Mesenteric fat pad (tissue), 1 donor: ENCODE results near the gene EEF1AKMT3. TPM values are rescaled to one million over a fixed set of nuclear protein-coding genes. Genes with fewer than 3 reads are reported as not detected.

Experiments
- DNase-seq: peaks from one replicate; pipeline ENCODE4 v3.0.0-alpha.2; 2020; ENCODE audit warnings: low spot score
- total RNA-seq: library from RNA; stranded (reverse); fragmentation: NEBNext Ultra II Directional; extraction: Animal tissue kit (Norgen Biotek cat#: 25700); gene quantifications from one replicate; pipeline ENCODE4 v1.2.1, GENCODE V29; 2021
- donor health status: DM: yes; HTN: yes; CAD: no.

The EEF1AKMT3 gene
- total RNA-seq, 1 donor from 2014 or later = 7.2 TPM

DNA sequence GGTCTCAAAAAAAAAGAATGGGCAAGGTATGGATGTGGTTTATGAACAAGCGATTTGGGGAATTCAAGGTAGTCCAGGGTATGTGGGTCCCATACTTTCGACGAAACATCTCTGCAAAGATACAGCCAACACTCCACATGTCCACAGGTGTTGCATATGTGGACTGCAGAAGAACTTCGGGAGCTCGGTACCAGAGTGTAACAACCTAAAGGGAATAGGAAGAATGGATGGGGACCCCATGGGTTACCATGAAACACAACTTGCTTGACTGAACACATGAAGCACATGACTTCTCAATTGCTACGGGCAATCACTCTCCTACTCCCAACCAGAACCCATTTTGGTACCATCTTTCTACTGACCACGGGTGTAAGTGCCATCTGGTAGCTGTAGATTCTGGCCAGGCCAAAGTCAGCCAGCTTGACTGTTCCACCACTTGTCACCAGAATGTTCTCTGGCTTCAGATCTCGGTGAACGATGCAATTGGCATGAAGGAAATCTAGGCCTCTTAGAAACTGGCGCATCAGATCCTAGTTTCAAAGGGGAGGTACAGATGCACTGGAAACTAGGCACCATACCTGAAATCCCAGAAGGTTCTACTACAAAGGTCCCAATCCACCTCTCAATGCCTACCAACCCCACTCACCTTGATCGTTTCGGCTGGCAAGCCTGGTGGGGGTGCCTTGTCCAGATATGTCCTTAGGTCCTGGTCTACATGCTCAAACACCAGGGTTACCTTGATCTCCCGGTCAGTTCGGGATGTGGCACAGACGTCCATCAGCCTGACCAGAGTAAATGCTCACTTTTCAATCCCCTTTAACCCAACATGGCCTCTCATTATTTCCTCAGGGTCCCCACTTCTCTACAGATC is 21.6 kb upstream of the EEF1AKMT3 start:
- no peak for DNase-seq

GRCh38 chr12:57751432-57751787 is 21.0 kb upstream of the EEF1AKMT3 start:
- no peak for DNase-seq

- peak; percentile 99 for DNase-seq
Measured at GRCh38 chr12:57751788-57752667, 20.4 kb upstream of the EEF1AKMT3 start, which contains the start of gene CDK4. Gene CDK4 (minus strand): TSS chr12:57752310. CDS start chr12:57751717, 593 bp downstream.

DNA sequence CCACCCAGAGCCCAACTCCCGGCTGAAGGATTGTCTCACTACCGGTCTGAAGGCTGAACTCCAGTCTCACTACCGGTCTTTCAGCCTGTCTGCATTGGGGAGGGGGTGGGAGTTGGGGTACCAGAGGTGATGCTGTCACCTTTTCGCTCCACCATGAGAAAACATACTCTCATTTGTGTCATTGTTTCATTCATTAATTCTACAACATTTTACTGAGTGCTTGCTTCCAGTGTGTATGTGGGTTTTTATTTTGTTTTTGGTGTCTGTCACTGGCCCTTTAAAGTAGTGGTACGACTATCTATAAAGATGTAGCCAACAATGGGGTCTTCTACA is 19.8 kb upstream of the EEF1AKMT3 start:
- DNase-seq = no peak

GRCh38 chr12:57753756-57754337 is 18.6 kb upstream of the EEF1AKMT3 start:
- no peak for DNase-seq

GRCh38 chr12:57754411-57755193 is 17.8 kb upstream of the EEF1AKMT3 start, which contains the start of gene MARCHF9:
Gene MARCHF9 (plus strand): TSS chr12:57755103. CDS start chr12:57755529, 426 bp downstream.
- no peak for DNase-seq

GRCh38 chr12:57755194-57755453 is 17.3 kb upstream of the EEF1AKMT3 start:
- DNase-seq = no peak

GRCh38 chr12:57755454-57756372 is 16.7 kb upstream of the EEF1AKMT3 start:
- DNase-seq = no peak

- DNase-seq = no peak
Measured at GRCh38 chr12:57756406-57757341, 15.7 kb upstream of the EEF1AKMT3 start.

- DNase-seq = no peak
Measured at GRCh38 chr12:57757771-57758170, 14.6 kb upstream of the EEF1AKMT3 start.

GRCh38 chr12:57758552-57759359 is 13.7 kb upstream of the EEF1AKMT3 start:
- no peak for DNase-seq

DNA sequence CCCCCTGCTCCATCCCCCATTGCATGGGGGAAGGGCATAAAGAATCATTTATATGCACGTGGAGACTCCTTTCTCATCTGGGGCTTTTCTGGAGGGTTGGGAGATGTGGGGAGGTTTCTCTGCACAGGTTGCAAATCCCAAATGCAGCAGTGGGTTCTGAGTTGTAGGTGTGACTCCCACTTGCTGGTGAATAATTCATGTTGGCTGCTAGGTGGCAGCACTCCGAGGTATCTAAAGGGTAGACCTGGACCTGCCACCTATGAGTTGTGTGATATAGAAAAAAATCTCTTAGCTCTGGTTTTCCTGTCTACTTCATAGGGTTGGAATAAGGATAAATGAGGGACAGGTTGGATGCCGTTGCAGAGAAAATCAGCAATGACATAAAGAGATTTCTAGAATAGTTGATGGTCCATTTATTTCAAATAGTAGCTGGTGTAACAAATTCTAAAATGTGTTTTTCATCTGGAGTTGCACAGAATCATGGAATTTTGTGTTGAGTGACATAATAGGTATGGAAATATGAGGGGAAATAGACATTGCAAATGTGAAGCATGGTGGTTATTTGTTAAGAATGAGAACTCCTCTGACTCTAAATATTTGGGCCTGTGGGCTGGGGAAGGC is 12.9 kb upstream of the EEF1AKMT3 start:
- DNase-seq = no peak

- no peak for DNase-seq
Measured at GRCh38 chr12:57760347-57760982, 11.9 kb upstream of the EEF1AKMT3 start.

DNA sequence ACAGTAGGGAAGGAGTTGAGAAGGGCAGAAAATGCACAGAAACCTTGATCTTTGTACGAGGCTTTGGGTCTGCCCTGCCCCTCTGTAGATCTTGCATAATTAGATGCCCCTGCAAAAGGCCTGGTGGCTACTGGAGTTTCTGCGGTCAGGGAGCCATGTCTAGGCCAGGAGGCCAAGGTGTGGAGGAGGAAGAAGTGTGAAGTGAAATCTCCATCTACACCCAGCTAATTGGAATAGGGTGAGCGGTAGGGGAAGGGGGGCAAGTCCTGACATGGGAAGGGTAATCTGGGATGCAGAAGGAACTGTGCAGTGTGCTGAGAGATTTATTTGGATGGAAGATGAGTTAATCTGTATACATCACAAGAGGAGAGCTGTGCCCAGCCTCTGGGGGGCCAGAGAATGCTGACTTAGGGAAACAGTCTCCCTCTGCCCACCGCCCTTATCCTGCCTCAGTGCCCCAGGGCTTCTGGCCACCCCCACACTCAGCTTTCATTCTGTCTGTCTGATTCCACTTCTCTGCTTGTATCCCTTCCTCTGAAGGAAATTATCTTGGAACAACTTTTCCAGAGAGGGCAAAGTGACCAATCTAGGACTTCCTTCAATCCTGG is 10.9 kb upstream of the EEF1AKMT3 start:
- no peak for DNase-seq

GRCh38 chr12:57762463-57762862 is 10.0 kb upstream of the EEF1AKMT3 start:
- no peak for DNase-seq

- DNase-seq = no peak
Measured at GRCh38 chr12:57763881-57764661, 8.3 kb upstream of the EEF1AKMT3 start.
